Stimulated activated CD4-positive, alpha-beta T cell treated with anti-CD3 and anti-CD28 coated beads, Interleukin-1b, Interleukin-23, amount 100 ng/mL, for 4 hours (primary cell): ENCODE results near the gene PALLD.
"Not testable (repeated sequence)": the region's sequence is repeated elsewhere in the genome, so short reads cannot be mapped to it uniquely, and the experiment has no call there.

ENCODE experiments used
- DNase-seq, 2 donors: peaks; one replicate each; pipeline ENCODE4 v3.0.0-alpha.2; 2020; ENCODE audit warnings: low read depth in 2 of 2

PALLD gene

DNA sequence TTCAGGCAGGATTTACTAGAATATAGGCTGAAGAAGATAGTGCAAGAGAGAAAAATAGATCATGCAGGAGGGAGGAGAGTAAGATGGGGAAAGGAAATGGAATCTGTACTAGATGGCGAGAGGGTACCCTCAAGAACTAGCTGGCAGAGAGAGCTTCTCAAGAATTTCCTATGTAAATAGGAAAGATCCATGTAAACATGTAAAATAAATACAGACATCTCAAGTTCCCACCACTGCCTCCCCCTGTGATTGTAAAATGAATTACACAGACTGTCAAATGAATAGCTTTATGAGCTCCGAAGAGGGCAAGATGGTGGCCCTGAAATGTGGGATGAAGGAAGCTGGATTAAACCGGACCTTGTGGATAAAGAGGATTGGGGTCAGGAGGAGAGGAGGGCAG lies 178.0 kb downstream of the PALLD start:
- DNase-seq = no peak

DNA sequence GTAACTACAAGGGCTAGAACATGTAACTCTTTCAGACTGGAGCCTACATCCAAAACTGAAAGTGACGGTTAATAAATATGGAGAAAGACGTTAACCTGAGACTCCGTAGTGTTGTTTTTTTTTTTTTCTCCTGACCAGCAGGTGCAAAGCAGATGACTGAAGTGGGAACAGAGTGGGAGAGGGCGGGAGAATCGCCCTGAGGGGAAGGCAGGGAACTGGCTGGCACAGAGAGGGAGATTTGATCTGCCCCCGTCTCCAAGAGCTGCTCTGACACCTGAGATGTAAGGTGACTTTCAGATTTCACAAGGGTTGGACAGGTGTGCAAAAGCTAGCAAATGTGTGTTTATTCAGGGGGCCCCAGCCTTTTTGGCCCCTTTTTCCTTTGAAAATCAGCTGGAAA lies 180.2 kb downstream of the PALLD start:
- DNase-seq = no peak

DNA sequence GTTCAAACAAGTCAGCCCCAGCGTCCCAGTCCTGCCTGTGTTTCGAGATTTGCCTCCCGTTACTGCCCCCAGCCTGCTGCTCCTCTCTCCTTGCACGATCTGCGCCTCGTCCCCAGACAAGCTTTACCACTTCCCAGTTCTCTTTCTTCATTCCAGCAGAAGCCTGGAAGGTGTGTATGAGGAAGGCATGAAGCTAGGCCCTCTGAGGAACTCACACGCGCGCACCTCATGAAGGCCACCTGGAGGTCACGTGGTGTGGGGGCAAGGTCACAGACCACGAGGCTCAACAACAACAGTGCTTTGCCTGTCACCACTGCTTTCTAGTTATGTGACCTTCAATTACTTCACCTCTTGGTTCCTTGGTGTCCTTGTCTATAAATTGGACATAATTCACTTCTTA lies 181.0 kb downstream of the PALLD start:
- DNase-seq = no peak

DNA sequence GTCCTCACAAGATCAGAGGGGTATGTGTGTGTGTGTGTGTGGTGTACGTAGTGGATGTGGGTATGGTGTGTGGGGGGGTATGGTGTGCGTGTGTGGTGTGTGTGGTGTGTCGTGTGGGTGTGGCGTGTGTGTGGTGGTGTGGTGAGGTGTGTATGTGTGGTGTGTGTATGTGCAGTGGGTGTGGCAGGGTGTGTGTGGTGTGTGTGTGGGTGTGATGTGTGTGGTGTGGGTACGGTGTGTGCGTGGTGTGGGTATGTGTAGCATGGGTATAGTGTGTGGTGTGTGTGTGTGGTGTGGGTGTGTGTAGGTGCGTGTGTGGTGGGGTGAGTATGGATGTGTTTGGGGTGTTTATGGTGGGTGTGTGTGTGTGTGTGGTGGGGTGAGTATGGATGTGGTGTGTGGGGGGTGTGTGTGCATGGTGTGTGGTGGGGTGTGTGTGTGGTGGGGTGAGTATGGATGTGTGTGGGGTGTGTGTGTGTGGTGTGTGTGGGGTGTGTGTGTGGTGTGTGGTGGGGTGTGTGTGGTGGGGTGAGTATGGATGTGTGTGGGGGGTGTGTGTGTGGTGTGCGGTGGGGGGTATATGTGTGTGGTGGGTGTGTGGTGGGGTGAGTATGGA lies 182.0 kb downstream of the PALLD start:
- no peak for DNase-seq

DNA sequence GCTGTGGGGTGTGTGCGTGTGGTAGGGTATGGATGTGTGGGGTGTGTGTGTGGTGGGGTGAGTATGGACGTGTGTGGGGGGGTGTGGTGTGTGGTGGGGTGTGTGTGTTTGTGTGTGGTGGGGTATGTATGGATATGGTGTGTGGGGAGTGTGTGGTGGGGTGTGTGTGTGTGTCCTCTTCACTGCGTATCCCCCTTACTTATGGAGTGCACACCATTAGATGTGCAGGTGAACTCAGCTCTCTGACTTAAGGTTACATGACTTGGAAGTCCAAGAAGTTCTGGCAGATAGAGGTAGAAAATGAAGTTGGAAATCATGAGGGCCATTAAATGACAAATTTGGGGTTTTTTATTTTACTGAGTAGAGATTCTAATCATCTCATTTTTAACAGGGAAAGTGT lies 182.5 kb downstream of the PALLD start:
- no peak for DNase-seq

DNA sequence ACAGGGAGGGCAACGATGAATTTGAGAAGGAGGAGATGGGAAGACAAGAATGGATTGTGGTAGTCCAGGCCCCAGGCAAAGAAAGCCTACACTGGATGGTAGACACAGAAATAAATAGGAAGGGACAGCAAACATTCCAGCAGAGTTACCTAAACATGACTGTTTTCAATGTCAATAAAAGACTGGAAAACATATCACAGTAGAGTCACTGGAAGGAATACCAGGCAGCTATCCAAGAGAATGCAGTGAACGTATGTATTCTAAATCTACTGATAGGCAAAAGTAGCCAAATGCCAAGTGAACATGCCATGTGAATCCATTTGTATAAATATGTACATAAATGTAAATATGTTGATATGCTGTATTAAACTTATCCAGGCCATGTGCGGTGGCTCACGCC lies 183.0 kb downstream of the PALLD start:
- DNase-seq = no peak

DNA sequence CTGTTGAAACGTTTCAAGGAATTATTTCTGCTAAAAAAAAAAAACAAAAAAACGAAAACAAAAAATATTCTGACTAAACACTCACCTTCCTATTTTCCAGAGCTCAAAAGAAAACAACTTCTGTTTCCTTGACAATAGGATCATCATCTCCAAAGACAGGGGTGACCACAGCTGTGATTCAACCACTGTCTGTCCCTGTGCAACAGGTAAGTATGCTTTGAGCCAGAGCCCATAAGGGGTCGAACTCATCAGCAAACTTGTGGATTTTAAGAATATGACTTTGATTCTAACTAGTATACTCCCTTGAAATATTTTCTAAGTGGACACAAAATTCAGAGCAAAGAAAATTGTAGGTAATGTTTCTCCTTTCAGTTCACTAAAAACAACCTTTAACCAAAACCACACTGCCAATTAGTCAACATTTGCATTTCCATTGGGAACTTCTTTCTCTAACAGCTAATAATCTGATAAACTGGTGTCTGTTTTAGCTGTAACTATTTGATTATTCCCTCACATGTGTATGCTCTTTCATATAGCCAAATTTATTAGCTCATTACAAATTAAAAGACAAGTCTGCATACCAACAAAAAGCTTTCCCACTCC lies 186.1 kb downstream of the PALLD start:
- no peak for DNase-seq

DNA sequence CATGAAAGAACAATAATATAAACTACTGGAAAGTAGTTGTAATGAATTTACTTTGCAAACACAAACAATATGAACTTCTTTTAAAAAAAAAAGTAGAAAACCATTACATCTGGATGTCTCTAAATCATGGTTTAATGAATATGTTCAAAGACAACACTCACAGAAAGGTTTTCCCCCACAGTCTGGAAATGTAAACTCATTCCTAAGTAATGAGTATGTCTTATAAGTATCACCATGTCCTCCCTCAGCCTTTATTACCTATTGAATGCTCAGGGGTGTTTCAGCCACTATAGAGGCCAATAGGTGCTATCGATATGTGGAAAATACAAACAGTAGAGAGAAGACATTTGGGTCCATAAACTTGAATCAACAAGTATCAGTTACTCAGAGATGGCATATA lies 186.7 kb downstream of the PALLD start:
- DNase-seq = no peak

DNA sequence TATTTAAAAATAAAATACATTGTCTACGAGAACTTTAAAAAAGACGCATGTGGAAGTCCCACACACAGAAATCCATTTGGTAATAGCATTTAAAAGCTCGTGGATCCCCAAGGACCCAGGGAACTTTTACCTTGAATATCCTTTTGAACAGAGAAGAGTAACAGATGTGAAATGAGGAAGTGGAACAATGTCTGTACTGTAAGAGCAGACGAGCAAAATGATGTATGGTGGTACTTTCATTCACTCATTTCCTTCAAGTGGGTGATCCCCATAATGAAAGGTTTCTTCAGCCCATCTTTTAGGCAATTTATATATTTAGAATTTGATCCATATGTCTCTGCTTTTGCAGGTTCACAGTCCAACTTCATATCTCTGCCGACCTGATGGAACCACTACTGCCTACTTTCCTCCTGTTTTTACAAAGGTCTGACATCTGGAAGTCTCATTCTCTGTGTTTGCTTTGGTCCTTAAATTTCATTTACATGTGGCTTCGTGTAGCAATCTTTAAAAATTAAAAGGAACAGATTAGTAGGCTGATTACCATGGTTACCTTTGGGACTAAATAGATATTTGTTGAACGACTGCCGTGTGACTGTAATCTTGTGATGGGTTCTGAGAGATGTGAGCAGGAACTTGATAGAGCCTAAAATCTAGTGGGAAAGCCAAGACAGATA lies 188.4 kb downstream of the PALLD start:
- DNase-seq = no peak

DNA sequence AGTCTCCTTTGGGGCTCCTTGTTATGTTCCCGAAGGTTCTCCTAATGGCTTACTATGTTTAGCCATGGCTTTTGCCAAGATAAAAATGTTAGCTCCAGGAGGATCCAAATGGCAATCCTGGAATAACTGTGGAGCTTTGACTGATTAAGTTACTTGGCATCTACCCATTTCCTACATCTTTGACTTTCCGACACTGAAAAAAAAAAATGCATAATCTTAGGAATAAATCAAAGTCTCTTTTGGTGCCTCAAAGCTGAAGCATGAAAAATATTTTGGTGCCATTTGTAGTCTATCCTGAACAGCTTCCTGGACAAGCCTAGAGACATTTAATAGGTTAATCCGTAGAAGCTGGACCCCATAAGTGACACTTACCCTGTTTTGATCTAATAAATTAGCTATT lies 191.7 kb downstream of the PALLD start:
- no peak for DNase-seq

DNA sequence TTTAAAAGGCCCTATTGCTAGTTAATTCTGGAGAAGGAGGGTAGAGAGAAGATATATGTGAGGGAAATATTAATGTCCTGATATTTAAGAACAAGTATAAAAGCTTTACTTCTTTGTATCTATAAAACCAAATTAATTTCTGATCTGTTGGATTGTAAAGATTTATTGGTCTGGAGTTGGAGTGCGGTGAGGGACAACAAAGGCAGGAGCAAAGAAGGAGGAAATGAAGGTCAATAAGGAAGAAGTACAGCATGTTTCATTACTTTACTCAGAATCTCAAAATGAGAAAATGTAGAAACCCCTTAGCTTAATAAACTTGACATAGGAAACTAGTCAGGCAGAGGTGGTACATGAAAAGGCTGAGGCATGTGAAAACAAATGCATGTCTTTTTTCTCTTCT lies 192.9 kb downstream of the PALLD start:
- DNase-seq = no peak

DNA sequence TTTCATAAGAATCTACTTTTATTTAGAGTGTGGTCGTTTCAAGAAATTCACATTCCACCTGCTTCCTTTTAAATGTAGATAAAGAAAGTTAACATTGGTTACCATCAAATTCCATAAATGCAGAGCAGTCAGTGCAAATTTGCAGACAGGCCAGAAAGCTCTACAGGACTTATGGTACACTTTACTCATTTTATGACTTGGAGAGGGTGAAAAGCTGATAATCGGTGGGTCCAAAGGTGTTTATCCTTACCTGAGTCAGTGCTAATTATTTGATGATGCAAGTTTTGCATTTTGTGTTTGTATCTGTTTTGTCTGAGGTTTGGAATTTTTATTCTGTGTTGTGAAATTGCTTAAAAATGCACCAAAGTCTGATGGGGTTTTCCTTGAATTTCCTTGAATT lies 193.3 kb downstream of the PALLD start:
- DNase-seq = no peak

DNA sequence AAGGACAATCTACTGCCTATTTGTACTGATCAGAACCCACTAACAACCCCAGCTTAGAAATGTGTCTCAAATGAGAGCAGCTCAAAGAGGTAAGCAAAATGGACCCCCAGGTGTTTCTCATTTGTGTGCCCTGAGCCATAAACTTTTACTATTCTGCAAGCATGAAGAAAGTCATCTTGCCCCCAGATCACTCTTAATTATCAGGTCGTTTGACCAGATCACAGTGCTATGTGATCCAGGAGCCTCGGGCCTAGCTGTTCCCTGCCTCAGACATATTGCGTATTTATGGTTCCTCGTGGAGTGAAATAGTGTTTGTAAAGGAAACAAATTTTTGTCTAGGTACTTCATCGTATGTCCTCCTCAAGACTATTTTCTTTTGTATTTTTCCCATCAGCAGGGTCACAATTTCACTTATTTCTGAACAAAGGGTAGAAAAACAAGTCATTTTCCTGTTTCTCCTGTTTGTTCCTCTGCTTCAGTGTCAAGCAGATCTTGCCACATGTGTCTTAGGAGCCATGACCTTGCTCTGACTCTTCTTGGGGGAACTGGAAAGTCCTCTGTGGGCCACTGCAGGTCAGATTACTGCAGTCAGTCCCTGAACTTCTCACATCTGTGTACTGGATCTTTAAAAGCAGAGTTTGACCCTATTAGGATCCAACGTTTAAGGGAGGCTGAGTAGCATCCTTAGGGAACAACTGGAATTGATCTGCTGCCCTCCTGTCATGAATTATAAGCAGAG lies 194.9 kb downstream of the PALLD start:
- no peak for DNase-seq

DNA sequence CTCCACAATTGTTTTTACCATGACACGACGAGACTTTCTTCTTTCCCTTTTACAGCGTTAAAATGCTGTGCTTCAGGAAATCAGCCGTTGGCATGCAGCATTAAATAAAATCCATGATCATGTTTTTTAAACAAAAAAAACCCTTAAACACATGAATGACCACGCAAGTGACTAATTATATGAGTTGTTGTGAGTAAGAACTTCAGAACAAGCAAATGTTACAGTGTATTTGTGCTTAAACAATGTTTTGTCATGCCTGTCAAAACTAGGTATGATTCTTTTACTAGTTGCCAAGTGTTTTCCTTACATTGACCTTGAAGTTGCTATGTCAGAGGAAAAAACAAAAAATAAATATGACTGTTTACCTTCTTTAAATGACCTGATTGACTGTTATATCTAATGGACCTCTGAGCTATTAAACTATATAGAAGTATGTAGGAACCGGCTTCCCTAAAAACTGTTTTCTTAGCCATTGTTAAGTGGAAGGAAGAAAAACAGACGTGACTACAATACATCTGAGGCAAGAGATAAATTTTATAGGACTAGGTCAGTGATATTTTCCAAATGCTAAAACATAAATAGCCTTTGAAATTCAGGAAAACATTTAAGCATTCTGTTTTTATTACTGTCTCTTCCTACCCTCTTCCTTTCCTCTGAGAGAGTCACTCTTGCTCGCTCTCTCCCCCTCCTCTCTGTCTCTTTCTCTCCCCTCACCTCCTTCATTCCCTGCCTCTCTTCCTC lies 197.1 kb downstream of the PALLD start:
- no peak for DNase-seq

DNA sequence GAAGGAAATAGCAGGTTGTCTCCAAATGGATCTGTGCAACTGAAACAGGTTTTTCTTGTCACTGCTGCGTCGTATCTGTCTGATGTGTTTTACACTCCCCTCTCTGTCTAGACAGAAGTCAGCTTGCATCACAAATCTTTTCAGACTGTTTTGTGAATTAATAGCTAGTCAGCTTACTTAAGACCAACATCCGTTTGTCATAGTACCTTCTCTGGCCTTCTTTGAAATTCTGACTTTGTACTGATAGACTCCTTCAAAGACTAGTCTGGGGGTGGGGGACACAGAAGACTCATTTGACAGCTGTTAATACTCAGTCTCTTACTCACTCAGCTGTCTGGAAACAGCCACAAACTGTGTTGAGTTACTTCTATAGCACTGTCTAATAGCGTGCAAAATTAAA lies 197.8 kb downstream of the PALLD start:
- no peak for DNase-seq

DNA sequence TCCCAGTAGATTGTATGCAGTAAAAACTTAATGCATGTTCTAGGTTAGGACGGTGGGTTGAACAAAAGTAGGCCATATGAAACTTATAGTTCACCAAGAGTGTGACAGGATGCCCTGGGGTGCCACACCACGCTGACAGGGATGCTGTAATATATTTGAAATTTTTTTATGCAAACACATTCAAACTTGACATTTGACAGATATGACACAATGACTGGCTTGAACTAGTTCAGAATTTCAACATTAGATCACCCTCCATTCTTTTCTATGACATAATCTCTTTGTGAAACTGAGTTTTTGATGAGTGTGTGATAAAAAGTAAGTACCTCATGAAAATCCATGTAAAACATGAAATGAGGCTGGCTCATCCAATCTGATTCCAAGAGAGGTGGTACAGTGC lies 198.4 kb downstream of the PALLD start:
- no peak for DNase-seq

DNA sequence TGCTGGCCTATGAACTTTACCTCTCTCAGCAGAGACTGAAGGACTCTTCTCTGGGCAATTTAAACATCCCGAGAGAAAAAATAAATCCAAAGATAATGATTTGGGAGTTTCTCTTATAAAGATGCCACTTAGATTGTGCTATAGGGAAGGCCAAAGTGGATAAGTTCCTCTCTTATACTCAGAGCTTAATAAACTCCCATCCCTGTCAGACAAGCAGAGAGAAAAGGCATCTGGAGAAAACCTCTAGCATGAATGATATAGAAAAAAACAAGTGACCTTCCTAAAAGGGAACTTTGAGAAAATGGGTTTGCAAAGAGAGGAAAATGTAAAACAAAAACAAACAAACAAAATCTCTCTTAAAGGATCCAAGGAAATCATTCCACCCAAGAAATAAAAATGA lies 199.4 kb downstream of the PALLD start:
- DNase-seq = no peak

DNA sequence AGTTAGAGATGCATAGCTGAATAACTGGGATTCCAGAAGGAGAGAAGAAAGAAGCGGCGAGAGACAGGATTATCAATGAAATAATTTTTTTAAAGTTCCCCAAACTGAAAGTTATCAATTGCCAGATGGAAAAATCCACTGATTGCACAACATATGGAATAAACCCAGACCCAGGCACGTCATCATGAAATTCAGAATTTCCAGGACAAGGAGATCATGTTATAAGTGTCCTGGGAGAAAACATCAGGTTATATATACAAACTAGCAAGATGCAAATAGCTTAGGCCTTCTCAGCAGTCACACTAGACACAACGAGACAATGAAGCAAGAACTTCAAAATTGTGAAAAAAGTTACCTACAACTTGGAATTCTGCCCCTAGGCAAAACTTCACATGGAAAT lies 200.0 kb downstream of the PALLD start:
- DNase-seq = no peak

DNA sequence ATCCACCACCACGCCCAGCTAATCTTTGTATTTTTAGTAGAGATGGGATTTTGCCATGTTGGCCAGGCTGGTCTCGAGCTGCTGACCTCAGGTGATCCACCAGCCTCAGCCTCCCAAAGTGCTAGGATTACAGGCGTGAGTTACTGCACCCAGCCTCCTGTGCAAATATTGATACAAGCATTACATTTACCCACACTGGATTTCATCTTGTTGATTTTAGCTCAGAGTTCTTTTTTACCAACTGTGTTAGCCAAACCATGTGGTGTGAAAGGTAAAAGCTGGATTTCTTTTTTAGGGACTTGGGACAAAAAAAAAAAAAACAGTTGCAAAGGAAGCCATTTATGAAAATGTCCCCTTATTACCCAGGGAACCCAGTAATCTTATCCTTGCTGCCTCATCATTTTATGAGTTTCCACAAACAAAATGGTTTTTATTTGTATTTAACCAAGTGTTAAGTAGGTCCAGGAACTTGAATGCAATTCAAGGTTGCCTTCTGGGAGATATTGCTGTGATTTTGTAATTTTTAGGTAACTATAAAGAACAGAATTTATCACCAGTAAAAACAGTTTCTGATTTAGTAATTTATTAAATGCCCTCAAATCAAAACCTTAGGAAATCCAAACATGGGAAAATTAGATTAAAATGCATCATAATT lies 202.5 kb downstream of the PALLD start:
- DNase-seq = no peak

DNA sequence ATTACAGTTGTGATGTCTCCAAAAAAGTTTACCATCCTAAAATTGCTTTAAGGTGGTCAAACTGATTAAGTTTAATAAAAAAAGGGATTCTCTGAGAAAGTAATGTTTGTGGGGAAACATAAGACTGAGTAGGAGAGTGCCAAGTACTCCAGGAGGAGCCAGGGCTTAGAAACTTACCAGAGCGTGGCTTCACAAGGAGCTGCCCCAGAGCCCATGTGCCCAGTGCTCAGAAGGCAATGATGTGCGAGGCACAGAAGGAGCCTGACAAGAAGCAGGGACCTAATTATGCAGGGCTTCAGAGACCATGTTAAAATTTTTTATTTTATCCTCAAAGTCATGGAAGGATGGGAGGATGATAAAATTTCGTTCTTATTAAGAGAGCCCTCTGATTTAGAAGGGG lies 204.2 kb downstream of the PALLD start:
- no peak for DNase-seq

DNA sequence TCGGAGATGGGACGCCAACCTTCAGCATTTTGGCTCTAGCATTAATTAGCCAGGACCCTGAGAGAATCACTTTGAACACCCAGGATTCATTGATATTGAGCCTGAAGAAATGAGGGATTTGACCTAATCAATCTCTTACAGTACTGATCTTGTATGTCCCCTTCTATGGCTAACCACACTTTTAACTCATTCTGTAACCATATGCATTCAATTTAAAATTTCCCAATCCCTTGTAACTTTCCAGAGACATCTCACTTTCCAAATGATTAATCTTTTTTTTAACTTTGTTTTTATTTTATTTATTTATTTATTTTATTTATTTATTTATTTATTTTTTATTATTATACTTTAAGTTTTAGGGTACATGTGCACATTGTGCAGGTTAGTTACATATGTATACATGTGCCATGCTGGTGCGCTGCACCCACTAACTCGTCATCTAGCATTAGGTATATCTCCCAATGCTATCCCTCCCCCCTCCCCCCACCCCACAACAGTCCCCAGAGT lies 205.8 kb downstream of the PALLD start:
- not testable (repeated sequence) for DNase-seq
